K562 (cell line): ENCODE measurements around the gene MEF2D. TPM values are rescaled to one million over a fixed set of nuclear protein-coding genes. Genes with fewer than 3 reads are reported as not detected.

Experiments
- CHD1 ChIP-seq: fragments of 200-600 bp; sonication (generic); IDR thresholded peaks from one replicate; pipeline ENCODE4 v1.6.1; 2012; ENCODE audit warnings: mild to moderate bottlenecking, moderate library complexity, low read length, inconsistent platforms
- CHD4 ChIP-seq: fragments of 200-600 bp; sonication (generic); IDR thresholded peaks from 3 replicates; pipeline ENCODE4 v1.6.1; 2012; ENCODE audit warnings: low read depth, mild to moderate bottlenecking, mixed read lengths, low read length, inconsistent platforms; ENCODE audit not compliant: insufficient read depth, insufficient replicate concordance, poor library complexity, severe bottlenecking
- FOSL1 ChIP-seq: fragments of 200-800 bp; sonication (Bioruptor generic); conservative IDR thresholded peaks from 2 replicates; pipeline ENCODE4 v1.6.1; 2016; ENCODE audit warnings: missing genetic modification characterization, missing compliant biosample characterization
- FOXA3 ChIP-seq, 2 experiments: fragments of 450-650 bp in 1 of 2; sonication (generic) in 1 of 2; formaldehyde crosslinking; IDR thresholded peaks in 1 of 2; conservative IDR thresholded peaks in 1 of 2; 2 replicates each; pipeline versions ENCODE4 v1.4.0 to v1.8.0; 2020 to 2022; ENCODE audit warnings: mild to moderate bottlenecking in 2 of 2, missing genetic modification reagents in 1 of 2
- HSF4 ChIP-seq: fragments of 250-450 bp; sonication (Bioruptor Pico); IDR thresholded peaks from 2 replicates; pipeline ENCODE4 v2.1.2; 2022; ENCODE audit warnings: mild to moderate bottlenecking, moderate library complexity, borderline replicate concordance
- KLF10 ChIP-seq: fragments of 250-450 bp; sonication (Bioruptor Pico); IDR thresholded peaks from 2 replicates; pipeline ENCODE4 v1.6.1; 2021; ENCODE audit warnings: matching md5 sums
- MTA3 ChIP-seq: fragments of 450-650 bp; formaldehyde crosslinking; IDR thresholded peaks from 2 replicates; pipeline ENCODE4 v1.6.1; 2017; ENCODE audit warnings: mild to moderate bottlenecking, borderline replicate concordance
- NFIX ChIP-seq: fragments of 250-450 bp; sonication (Bioruptor Pico); IDR thresholded peaks from 2 replicates; pipeline ENCODE4 v1.4.0; 2020; ENCODE audit warnings: low read depth, mild to moderate bottlenecking, moderate library complexity
- RFX5 ChIP-seq: IDR thresholded peaks from 2 replicates; pipeline ENCODE4 v1.6.1; 2011; ENCODE audit warnings: low read depth, mild to moderate bottlenecking, improper control_type of control experiment, low read length
- RHOXF2B ChIP-seq: fragments of 250-450 bp; sonication (Bioruptor Pico); conservative IDR thresholded peaks from 2 replicates; pipeline ENCODE4 v1.5.1; 2021
- SMC3 ChIP-seq: conservative IDR thresholded peaks from 2 replicates; pipeline ENCODE4 v1.6.1; 2011; ENCODE audit warnings: low read depth, low read length, improper control_type of control experiment; ENCODE audit not compliant: insufficient read depth
- TARDBP ChIP-seq: fragments of 450-650 bp; IDR thresholded peaks from 2 replicates; pipeline ENCODE4 v1.6.1; 2016
- XRCC4 ChIP-seq: IDR thresholded peaks from one replicate; pipeline ENCODE4 v1.6.1; 2011; ENCODE audit not compliant: insufficient read depth, insufficient read length; ENCODE audit errors: extremely low read depth
- ZKSCAN1 ChIP-seq: fragments of 150-350 bp; IDR thresholded peaks from 2 replicates; pipeline ENCODE4 v1.6.1; 2016; ENCODE audit warnings: low read depth, low read length
- ZNF124 ChIP-seq: sonication (generic); formaldehyde crosslinking; IDR thresholded peaks from 2 replicates; pipeline ENCODE4 v1.8.1; 2022; ENCODE audit warnings: missing genetic modification reagents
- ZNF197 ChIP-seq: fragments of 200-800 bp; sonication (Bioruptor generic); IDR thresholded peaks from 2 replicates; pipeline ENCODE4 v1.6.1; 2016; ENCODE audit warnings: low read depth, missing genetic modification characterization, missing compliant biosample characterization
- ZNF644 ChIP-seq: fragments of 200-800 bp; sonication (Bioruptor generic); IDR thresholded peaks from 2 replicates; pipeline ENCODE4 v1.6.1; 2016; ENCODE audit warnings: low read depth, missing genetic modification characterization, missing compliant biosample characterization
- ZNF699 ChIP-seq: fragments of 250-450 bp; sonication (Bioruptor Pico); IDR thresholded peaks from 2 replicates; pipeline ENCODE4 v1.8.0; 2021; ENCODE audit warnings: mild to moderate bottlenecking, moderate library complexity; ENCODE audit not compliant: insufficient replicate concordance
- polyA plus RNA-seq, 8 experiments: library from polyadenylated mRNA; depleted of rRNA in 4 of 8; stranded (reverse) in 5 of 8; unstranded in 3 of 8; fragments of >200 nt; fragmentation: Nextera tagmentation in 2 of 8; fragmentation: Illumina TruSeq in 1 of 8; extraction: Ambion mirVana in 2 of 8; extraction: Trizol in 1 of 8; gene quantifications; 2 replicates each; pipeline versions ENCODE4 v1.2.1 to v1.2.3, GENCODE V29; 2011 to 2014; ENCODE audit warnings: inconsistent platforms in 1 of 8, missing spikeins in 1 of 8
- total RNA-seq, 7 experiments: library from RNA; depleted of rRNA in 6 of 7; stranded (reverse); fragments of >200 nt in 6 of 7; fragmentation: Illumina TruSeq in 2 of 7; extraction: Trizol in 2 of 7; gene quantifications; 2 replicates each; pipeline versions ENCODE4 v1.2.1 to v1.2.3, GENCODE V29; 2011 to 2021; ENCODE audit warnings: low replicate concordance in 1 of 7

MEF2D gene
- total and polyA plus RNA-seq, 9 of the 15 experiments (the other 6 are each of a cell fraction or from before 2014, with no cell fraction given): 0.10 to 19.5 (median 2.6) TPM

GRCh38 chr1:156498432-156499193 lies 2.0 kb downstream of the MEF2D start (continued):
- TF ChIP-seq ZNF644 (no peak), XRCC4 (no peak), RFX5 (no peak), SMC3 (no peak), TARDBP (no peak), CHD4 (no peak), FOXA3 (CRISPR knock-in tag; conservative IDR thresholded peaks at IDR 0.05 in 1 of 2, IDR thresholded peaks at IDR 0.05 in 1 of 2) (no peak), KLF10 (no peak), HSF4 (CRISPR knock-in tag) (no peak), MTA3 (no peak; the same call in 1 of the 2 replicates), ZNF699 (no peak), ZNF124 (CRISPR knock-in tag) (no peak), FOSL1 (tag) (no peak), ZKSCAN1 (no peak), CHD1 (no peak), RHOXF2B (CRISPR knock-in tag) (no peak), NFIX (no peak), ZNF197 (CRISPR knock-in tag) (no peak)
- TF ChIP-seq, all 486 proteins: peak for 15
